ENCODE measurements around the gene USH2A.

Gene USH2A

GRCh38 chr1:216183454-216183853 lies 239.8 kb downstream of the USH2A start:
- H3K4me2 ChIP-seq (ENCODE audit: low read depth, low read length, poor library complexity, severe bottlenecking): no peak overlapping the region
- no peaks in the 10 kb centered on the region for H3K79me2 ChIP-seq (ENCODE audit: insufficient read depth, low read length)
- no peaks in the 10 kb centered on the region for H4K20me1 ChIP-seq (ENCODE audit: low read depth, low read length)
- no peak overlapping the region for H3K27ac ChIP-seq (ENCODE audit: low read depth, low read length)
- no peaks in the 10 kb centered on the region for H3K9me3 ChIP-seq (ENCODE audit: insufficient read depth, low read length)
- no peak overlapping the region for H3K4me3 ChIP-seq (ENCODE audit: insufficient read depth, low read length, poor library complexity, severe bottlenecking)
- H3F3A ChIP-seq (ENCODE audit: insufficient read depth): no peaks in the 10 kb centered on the region
- H3K9me2 ChIP-seq (replicated peaks; ENCODE audit: insufficient read depth, low read length): no peaks in the 10 kb centered on the region
- H3K36me3 ChIP-seq (ENCODE audit: low read length): no peaks in the 10 kb centered on the region
- H2AFZ ChIP-seq (ENCODE audit: low read depth, low read length, severe bottlenecking): no peak overlapping the region
- no peak for TF ChIP-seq CTCF (IDR thresholded peaks at IDR 0.05; ENCODE audit: insufficient read depth, low read length, poor library complexity, severe bottlenecking)
- TF ChIP-seq EZH2phosphoT487 (conservative IDR thresholded peaks at IDR 0.05; ENCODE audit: low read length): no peak
- H3K27me3 ChIP-seq (ENCODE audit: low read length): no peaks in the 10 kb centered on the region
- H3K9ac ChIP-seq (ENCODE audit: low read length): no peak overlapping the region

GRCh38 chr1:216183007-216183406 lies 240.2 kb downstream of the USH2A start:
- Histone ChIP-seq H3K36me3 (ENCODE audit: low read length) (no peaks in the 10 kb centered on the region), H3K9me3 (ENCODE audit: insufficient read depth, low read length) (no peaks in the 10 kb centered on the region), H3K27me3 (ENCODE audit: low read length) (no peaks in the 10 kb centered on the region), H3K27ac (ENCODE audit: low read depth, low read length) (no peak overlapping the region), H3F3A (ENCODE audit: insufficient read depth) (no peaks in the 10 kb centered on the region), H2AFZ (ENCODE audit: low read depth, low read length, severe bottlenecking) (no peak overlapping the region), H3K4me3 (ENCODE audit: insufficient read depth, low read length, poor library complexity, severe bottlenecking) (no peak overlapping the region), H3K4me2 (ENCODE audit: low read depth, low read length, poor library complexity, severe bottlenecking) (no peak overlapping the region), H3K9ac (ENCODE audit: low read length) (no peak overlapping the region), H3K9me2 (replicated peaks; ENCODE audit: insufficient read depth, low read length) (no peaks in the 10 kb centered on the region), H3K79me2 (ENCODE audit: insufficient read depth, low read length) (no peaks in the 10 kb centered on the region), H4K20me1 (ENCODE audit: low read depth, low read length) (no peaks in the 10 kb centered on the region)
- TF ChIP-seq EZH2phosphoT487 (conservative IDR thresholded peaks at IDR 0.05; ENCODE audit: low read length): no peak
- no peak for TF ChIP-seq CTCF (IDR thresholded peaks at IDR 0.05; ENCODE audit: insufficient read depth, low read length, poor library complexity, severe bottlenecking)

GRCh38 chr1:216181590-216181989 lies 241.7 kb downstream of the USH2A start:
- H2AFZ ChIP-seq (ENCODE audit: low read depth, low read length, severe bottlenecking): no peak overlapping the region
- no peak overlapping the region for H3K9ac ChIP-seq (ENCODE audit: low read length)
- no peaks in the 10 kb centered on the region for H3K9me3 ChIP-seq (ENCODE audit: insufficient read depth, low read length)
- H3K36me3 ChIP-seq (ENCODE audit: low read length): no peaks in the 10 kb centered on the region
- no peaks in the 10 kb centered on the region for H3F3A ChIP-seq (ENCODE audit: insufficient read depth)
- no peak overlapping the region for H3K27ac ChIP-seq (ENCODE audit: low read depth, low read length)
- H3K9me2 ChIP-seq (replicated peaks; ENCODE audit: insufficient read depth, low read length): no peaks in the 10 kb centered on the region
- no peak for TF ChIP-seq CTCF (IDR thresholded peaks at IDR 0.05; ENCODE audit: insufficient read depth, low read length, poor library complexity, severe bottlenecking)
- TF ChIP-seq EZH2phosphoT487 (conservative IDR thresholded peaks at IDR 0.05; ENCODE audit: low read length): no peak
- H3K79me2 ChIP-seq (ENCODE audit: insufficient read depth, low read length): no peaks in the 10 kb centered on the region
- no peaks in the 10 kb centered on the region for H4K20me1 ChIP-seq (ENCODE audit: low read depth, low read length)
- H3K4me3 ChIP-seq (ENCODE audit: insufficient read depth, low read length, poor library complexity, severe bottlenecking): no peak overlapping the region
- no peaks in the 10 kb centered on the region for H3K27me3 ChIP-seq (ENCODE audit: low read length)
- H3K4me2 ChIP-seq (ENCODE audit: low read depth, low read length, poor library complexity, severe bottlenecking): no peak overlapping the region

Measured in SU-DHL-6 (cell line).